ENCODE measurements around the gene UPP2.
A peak's percentile ranks its signal among the peaks of the same experiment; 100 is the strongest.

UPP2 gene

GRCh38 chr2:158154596-158154995, 52.9 kb downstream of the UPP2 start:
- no peak overlapping the region for H3K27ac ChIP-seq
- no peak for TF ChIP-seq CTCF (conservative IDR thresholded peaks at IDR 0.05)

- no peak for TF ChIP-seq CTCF (conservative IDR thresholded peaks at IDR 0.05)
- H3K27ac ChIP-seq, result no peak overlapping the region
These were observed 71.0 kb downstream of the UPP2 start for GRCh38 chr2:158172719-158173118.

- TF ChIP-seq CTCF (conservative IDR thresholded peaks at IDR 0.05), result no peak
These were observed 72.8 kb downstream of the UPP2 start for GRCh38 chr2:158174495-158174894.

GRCh38 chr2:158174956-158175355, 73.3 kb downstream of the UPP2 start:
- H3K27ac ChIP-seq, result no peak overlapping the region
- no peak for TF ChIP-seq CTCF (conservative IDR thresholded peaks at IDR 0.05)

More at GRCh38 chr2:158174495-158174894, 72.8 kb downstream of the UPP2 start:
- H3K27ac ChIP-seq, result no peak overlapping the region

- no peak for TF ChIP-seq CTCF (conservative IDR thresholded peaks at IDR 0.05)
- no peak overlapping the region for H3K27ac ChIP-seq
These were observed 77.0 kb downstream of the UPP2 start for GRCh38 chr2:158178646-158179045.

GRCh38 chr2:158179660-158180059, 78.0 kb downstream of the UPP2 start:
- TF ChIP-seq CTCF (conservative IDR thresholded peaks at IDR 0.05), result peak; percentile 66
- H3K27ac ChIP-seq, result no peak overlapping the region

- no peak overlapping the region for H3K27ac ChIP-seq
- no peak for TF ChIP-seq CTCF (conservative IDR thresholded peaks at IDR 0.05)
These were observed 79.5 kb downstream of the UPP2 start for GRCh38 chr2:158181171-158181570.

Data from VCaP (cell line).